Diencephalon (tissue), 1 donor: Measurements from ENCODE around the gene ZBED5. TPM values are rescaled to one million over a fixed set of nuclear protein-coding genes. Genes with fewer than 3 reads are reported as not detected.

ENCODE experiments used
- total RNA-seq: library from RNA; depleted of rRNA; stranded (reverse); fragments of >200 nt; gene quantifications from one replicate; pipeline ENCODE4 v1.2.3, GENCODE V29; 2014

Gene ZBED5
- total RNA-seq = 71.3 TPM

GRCh38 chr11:10857709-10858438, at the start of gene ZBED5:
Gene ZBED5, minus strand, starts transcription at chr11:10858053. Its CDS starts 3,108 bp downstream, at chr11:10854945.

GRCh38 chr11:10808553-10809372, 49.1 kb downstream of the ZBED5 start, which contains the start of gene EIF4G2:
Gene EIF4G2, minus strand, starts transcription at chr11:10808926.

Other genes with a start within 250 kb of the ZBED5 start
- gene IRAG1, start 164.3 kb downstream of the ZBED5 start, total RNA-seq = 3.7 TPM
- gene CTR9, start 106.8 kb downstream of the ZBED5 start, total RNA-seq = 39.0 TPM
- gene EIF4G2, start 49.1 kb downstream of the ZBED5 start, total RNA-seq = 995 TPM